ELF-1 (cell line): Measurements from ENCODE around the gene ANO10.
"Not testable (repeated sequence)": the region's sequence is repeated elsewhere in the genome, so short reads cannot be mapped to it uniquely, and the experiment has no call there.

Experiments
- DNase-seq: peaks from one replicate; pipeline ENCODE4 v3.0.0-alpha.2; 2016; ENCODE audit warnings: low read depth, low spot score

Gene ANO10

GRCh38 chr3:43581343-43581742 lies 40.5 kb downstream of the ANO10 start:
- DNase-seq: no peak

- DNase-seq: no peak
These were observed 41.6 kb downstream of the ANO10 start for GRCh38 chr3:43580181-43580580.

- DNase-seq: no peak
These were observed 48.2 kb downstream of the ANO10 start for GRCh38 chr3:43573576-43573975.

GRCh38 chr3:43565661-43566341 lies 56.0 kb downstream of the ANO10 start:
- DNase-seq: not testable (repeated sequence)

GRCh38 chr3:43559961-43560360 lies 61.9 kb downstream of the ANO10 start:
- DNase-seq: no peak

GRCh38 chr3:43558171-43558570 lies 63.6 kb downstream of the ANO10 start:
- no peak for DNase-seq

GRCh38 chr3:43549626-43550290 lies 72.1 kb downstream of the ANO10 start:
- no peak for DNase-seq

- peak; percentile 10 for DNase-seq
These were observed 77.5 kb downstream of the ANO10 start for GRCh38 chr3:43544277-43544676.

- no peak for DNase-seq
These were observed 79.3 kb downstream of the ANO10 start for GRCh38 chr3:43542328-43543043.

- no peak for DNase-seq
These were observed 81.2 kb downstream of the ANO10 start for GRCh38 chr3:43540624-43541023.

GRCh38 chr3:43539321-43539720 lies 82.5 kb downstream of the ANO10 start:
- DNase-seq: peak; percentile 12

GRCh38 chr3:43537225-43537624 lies 84.6 kb downstream of the ANO10 start:
- DNase-seq: no peak

- DNase-seq: no peak
These were observed 87.1 kb downstream of the ANO10 start for GRCh38 chr3:43534675-43535074.

- DNase-seq: no peak
These were observed 88.8 kb downstream of the ANO10 start for GRCh38 chr3:43533009-43533408.

- no peak for DNase-seq
These were observed 90.0 kb downstream of the ANO10 start for GRCh38 chr3:43531835-43532234.

- DNase-seq: no peak
These were observed 93.2 kb downstream of the ANO10 start for GRCh38 chr3:43528498-43529099.

GRCh38 chr3:43526956-43527355 lies 94.9 kb downstream of the ANO10 start:
- DNase-seq: no peak

GRCh38 chr3:43525941-43526607 lies 95.7 kb downstream of the ANO10 start:
- DNase-seq: no peak

- no peak for DNase-seq
These were observed 96.4 kb downstream of the ANO10 start for GRCh38 chr3:43525386-43525785.

- no peak for DNase-seq
These were observed 98.3 kb downstream of the ANO10 start for GRCh38 chr3:43523454-43524053.

GRCh38 chr3:43522727-43523362 lies 99.0 kb downstream of the ANO10 start:
- DNase-seq: no peak
